Endothelial cell (in vitro differentiated cells): ENCODE measurements around the gene CEP85. TPM values are rescaled to one million over a fixed set of nuclear protein-coding genes. Genes with fewer than 3 reads are reported as not detected.

ENCODE experiments used
- DNase-seq: peaks from one replicate; pipeline ENCODE4 v3.0.0; 2021; ENCODE audit warnings: low spot score
- H3K27ac Mint-ChIP-seq: one replicate; pipeline ENCODE4 v1.8.0; 2021; ENCODE audit warnings: mixed read lengths, inconsistent platforms; ENCODE audit not compliant: unreplicated experiment
- H3K27me3 Mint-ChIP-seq: one replicate; pipeline ENCODE4 v1.8.0; 2021; ENCODE audit warnings: mild to moderate bottlenecking, moderate library complexity, mixed read lengths, inconsistent platforms; ENCODE audit not compliant: unreplicated experiment
- H3K36me3 Mint-ChIP-seq: one replicate; pipeline ENCODE4 v1.8.0; 2021; ENCODE audit warnings: mild to moderate bottlenecking, low read depth, mixed read lengths, inconsistent platforms; ENCODE audit not compliant: unreplicated experiment
- H3K4me1 Mint-ChIP-seq: one replicate; pipeline ENCODE4 v1.8.0; 2021; ENCODE audit warnings: mild to moderate bottlenecking, mixed read lengths, inconsistent platforms; ENCODE audit not compliant: unreplicated experiment
- H3K4me3 Mint-ChIP-seq: one replicate; pipeline ENCODE4 v1.8.0; 2021; ENCODE audit warnings: mild to moderate bottlenecking, mixed read lengths, inconsistent platforms; ENCODE audit not compliant: unreplicated experiment
- H3K9me3 Mint-ChIP-seq: one replicate; pipeline ENCODE4 v1.8.0; 2021; ENCODE audit warnings: mixed read lengths, inconsistent platforms; ENCODE audit not compliant: unreplicated experiment
- total RNA-seq: library from RNA; stranded (reverse); fragmentation: NEBNext Ultra II Directional; extraction: Animal tissue kit (Norgen Biotek cat#: 25700); gene quantifications from one replicate; pipeline ENCODE4 v1.2.1, GENCODE V29; 2021; ENCODE audit not compliant: unreplicated experiment
- TF ChIP-seq, protein P1 (sequence below): fragments of 200-600 bp; sonication (generic); IDR thresholded peaks from one replicate; pipeline ENCODE4 v1.5.0; 2021; ENCODE audit warnings: antibody characterized with exemption; ENCODE audit not compliant: unreplicated experiment

CEP85 gene
- total RNA-seq, 1 donor from 2014 or later, result 9.7 TPM

DNA sequence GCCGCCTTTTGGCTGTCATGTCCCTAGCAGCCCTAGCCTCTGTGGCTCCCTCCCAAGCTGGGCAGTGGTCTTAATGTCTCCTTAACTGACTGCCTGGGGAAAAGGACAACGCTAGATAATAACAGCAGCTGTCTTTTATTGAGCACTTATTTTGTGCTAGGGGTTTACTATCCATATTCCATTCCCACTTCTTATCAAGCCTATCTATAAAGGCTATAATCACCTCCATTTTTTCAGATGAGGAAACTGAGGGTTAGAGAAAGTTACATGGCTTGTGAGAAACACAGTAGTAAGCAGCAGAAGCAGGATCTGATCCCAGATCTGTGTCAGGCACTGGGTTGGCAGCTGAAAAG, 52.0 kb downstream of the CEP85 start:
- peaks cover 17% of the 10 kb centered on the region for H3K36me3 Mint-ChIP-seq
- peaks cover 26% of the 10 kb centered on the region for H3K4me1 Mint-ChIP-seq
- TF ChIP-seq, protein P1, sequence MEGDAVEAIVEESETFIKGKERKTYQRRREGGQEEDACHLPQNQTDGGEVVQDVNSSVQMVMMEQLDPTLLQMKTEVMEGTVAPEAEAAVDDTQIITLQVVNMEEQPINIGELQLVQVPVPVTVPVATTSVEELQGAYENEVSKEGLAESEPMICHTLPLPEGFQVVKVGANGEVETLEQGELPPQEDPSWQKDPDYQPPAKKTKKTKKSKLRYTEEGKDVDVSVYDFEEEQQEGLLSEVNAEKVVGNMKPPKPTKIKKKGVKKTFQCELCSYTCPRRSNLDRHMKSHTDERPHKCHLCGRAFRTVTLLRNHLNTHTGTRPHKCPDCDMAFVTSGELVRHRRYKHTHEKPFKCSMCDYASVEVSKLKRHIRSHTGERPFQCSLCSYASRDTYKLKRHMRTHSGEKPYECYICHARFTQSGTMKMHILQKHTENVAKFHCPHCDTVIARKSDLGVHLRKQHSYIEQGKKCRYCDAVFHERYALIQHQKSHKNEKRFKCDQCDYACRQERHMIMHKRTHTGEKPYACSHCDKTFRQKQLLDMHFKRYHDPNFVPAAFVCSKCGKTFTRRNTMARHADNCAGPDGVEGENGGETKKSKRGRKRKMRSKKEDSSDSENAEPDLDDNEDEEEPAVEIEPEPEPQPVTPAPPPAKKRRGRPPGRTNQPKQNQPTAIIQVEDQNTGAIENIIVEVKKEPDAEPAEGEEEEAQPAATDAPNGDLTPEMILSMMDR, result no peak
- H3K27me3 Mint-ChIP-seq, result peaks cover 12% of the 10 kb centered on the region
- DNase-seq, result no peak
- no peak overlapping the region for H3K27ac Mint-ChIP-seq
- H3K9me3 Mint-ChIP-seq, result no peaks in the 10 kb centered on the region
- H3K4me3 Mint-ChIP-seq, result no peak overlapping the region

DNA sequence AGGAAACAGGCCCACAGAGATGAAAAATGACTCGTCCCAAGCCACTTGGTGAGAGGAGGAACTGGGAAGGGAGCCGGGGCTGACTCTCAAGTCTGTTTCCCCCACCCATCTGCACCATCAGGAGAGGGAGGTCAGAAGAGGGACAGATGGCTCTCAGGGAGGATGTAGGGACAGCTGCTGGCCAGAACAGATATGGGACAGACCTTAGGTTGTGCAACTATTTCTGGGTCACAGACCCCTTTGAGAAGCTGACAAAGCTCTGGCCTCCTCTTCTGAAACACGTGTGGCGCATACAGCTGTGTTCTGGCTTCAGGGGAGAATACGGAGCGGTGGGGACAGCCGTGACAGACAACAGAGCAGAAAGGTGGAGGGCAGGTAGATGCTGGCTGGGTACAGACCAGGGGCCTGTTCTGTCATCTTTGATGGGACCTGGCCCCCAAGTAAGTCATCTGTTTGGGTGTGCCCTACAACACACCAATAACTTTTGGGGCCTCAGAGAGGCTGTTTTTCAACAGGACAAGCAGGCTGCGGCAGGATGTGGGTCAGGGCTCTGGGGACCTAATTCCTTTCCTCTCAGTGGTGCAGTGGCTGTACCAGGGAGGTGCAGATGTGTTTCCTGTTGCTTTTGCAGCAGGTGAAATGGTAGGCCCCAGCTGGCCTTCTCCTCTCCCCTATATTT, 53.2 kb downstream of the CEP85 start:
- DNase-seq, result no peak
- H3K27me3 Mint-ChIP-seq, result peaks cover 4% of the 10 kb centered on the region
- peaks cover 10% of the 10 kb centered on the region for H3K36me3 Mint-ChIP-seq
- H3K9me3 Mint-ChIP-seq, result no peaks in the 10 kb centered on the region
- TF ChIP-seq, protein P1, result no peak
- no peak overlapping the region for H3K27ac Mint-ChIP-seq
- H3K4me3 Mint-ChIP-seq, result no peak overlapping the region
- peaks cover 24% of the 10 kb centered on the region for H3K4me1 Mint-ChIP-seq

DNA sequence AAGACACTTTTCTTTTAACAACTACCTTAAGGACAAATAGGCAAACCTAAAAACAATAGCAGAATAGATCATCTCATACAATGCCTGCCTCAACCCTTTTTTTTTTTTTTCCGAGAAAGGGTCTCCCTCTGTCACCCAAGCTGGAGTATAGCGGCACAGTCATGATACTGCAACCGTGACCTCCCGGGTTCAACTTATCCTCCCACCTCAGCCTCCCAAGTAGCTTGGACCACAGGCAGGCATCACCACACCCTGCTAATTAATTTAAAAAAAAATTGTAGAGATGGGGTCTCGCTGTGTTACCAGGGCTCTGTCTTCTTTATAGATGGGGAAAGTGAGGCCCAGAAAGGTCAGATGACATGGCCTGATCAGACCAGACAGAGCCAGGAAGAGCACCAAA, 53.8 kb downstream of the CEP85 start:
- no peak for DNase-seq
- Mint-ChIP-seq H3K9me3 (no peaks in the 10 kb centered on the region), H3K27me3 (peaks cover 4% of the 10 kb centered on the region), H3K27ac (no peak overlapping the region), H3K4me1 (peaks cover 24% of the 10 kb centered on the region), H3K36me3 (peaks cover 10% of the 10 kb centered on the region), H3K4me3 (no peak overlapping the region)
- TF ChIP-seq, protein P1, result no peak

DNA sequence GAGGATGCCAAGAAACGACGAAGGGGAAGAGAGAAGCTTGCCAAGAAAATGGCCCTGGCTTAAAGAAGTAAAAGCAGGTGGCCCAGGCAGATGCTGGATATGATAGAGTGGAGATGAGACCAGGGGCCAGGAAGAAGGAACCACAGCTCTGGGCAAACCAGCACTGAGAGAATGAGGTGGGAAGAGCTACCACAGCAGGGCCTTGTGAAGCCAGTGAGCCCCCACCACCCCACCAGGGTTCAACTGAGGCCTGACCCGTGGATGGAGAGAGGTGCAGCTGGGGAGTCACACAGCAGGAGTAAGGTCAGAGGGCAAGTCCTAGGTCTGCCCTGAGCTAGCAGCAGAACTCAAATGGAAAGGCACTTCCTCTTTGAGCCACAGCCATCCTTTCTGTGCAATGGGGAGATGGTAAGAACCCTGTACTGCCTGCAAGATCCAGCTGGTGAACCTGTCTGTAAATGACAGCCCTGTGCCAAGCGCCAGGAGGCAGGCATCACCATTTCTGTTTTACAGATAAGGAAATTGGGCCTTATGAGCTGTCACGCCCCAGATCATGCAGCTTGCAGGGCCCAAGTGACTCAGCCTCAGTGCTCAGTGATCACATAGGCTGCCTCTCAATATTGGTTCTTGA, 54.4 kb downstream of the CEP85 start:
- TF ChIP-seq, protein P1, result no peak
- no peaks in the 10 kb centered on the region for H3K9me3 Mint-ChIP-seq
- no peak for DNase-seq
- H3K4me3 Mint-ChIP-seq, result no peak overlapping the region
- H3K36me3 Mint-ChIP-seq, result peaks cover 6% of the 10 kb centered on the region
- H3K27ac Mint-ChIP-seq, result no peak overlapping the region
- H3K27me3 Mint-ChIP-seq, result peaks cover 2% of the 10 kb centered on the region
- H3K4me1 Mint-ChIP-seq, result peaks cover 24% of the 10 kb centered on the region
